ENCODE results near the gene PER1. TPM values are rescaled to one million over a fixed set of nuclear protein-coding genes. Genes with fewer than 3 reads are reported as not detected.

PER1 gene
- total RNA-seq, 4 donors from 2014 or later = 67.1 to 188 (median 136) TPM

DNA sequence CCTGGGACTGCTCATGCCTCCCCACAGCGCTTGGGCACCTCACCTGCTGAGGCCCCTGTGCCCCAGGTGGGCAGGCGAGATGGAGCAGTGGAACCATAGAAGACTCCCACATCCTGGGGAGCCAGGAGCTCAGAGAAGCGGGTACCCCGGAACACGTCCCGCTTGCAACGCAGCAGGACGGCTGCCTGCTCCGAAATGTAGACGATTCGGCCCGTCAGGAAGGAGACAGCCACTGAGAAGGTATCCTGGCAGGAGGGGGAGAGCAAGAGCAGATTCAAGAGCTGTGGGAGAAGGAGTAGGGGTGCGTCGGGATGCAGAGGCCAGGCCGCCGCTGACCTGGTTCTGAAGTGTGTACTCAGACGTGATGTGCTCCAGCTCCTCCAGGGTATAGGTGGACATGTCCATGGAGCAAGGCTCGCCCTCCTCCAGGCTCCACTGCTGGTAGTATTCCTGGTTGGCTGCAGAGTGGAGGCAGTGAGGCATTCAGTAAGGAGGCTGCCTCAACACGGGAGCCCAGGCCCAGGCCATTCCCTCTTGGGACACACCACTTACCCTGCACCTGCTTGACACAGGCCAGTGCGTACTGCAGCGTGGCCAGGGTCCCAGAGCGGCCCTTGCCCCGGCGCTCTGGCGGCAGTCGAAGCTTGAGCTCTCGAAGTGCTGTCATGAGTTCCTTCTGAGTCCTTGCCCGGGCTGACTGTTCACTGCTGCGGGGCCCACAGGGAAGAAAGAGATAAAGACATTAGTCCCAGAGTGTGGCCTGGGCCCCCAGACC is 2.6 kb downstream of the PER1 start:
- TF ChIP-seq POLR2A (IDR thresholded peaks at IDR 0.05) (peak in 1 of 2 donors; percentile 19), EP300 (IDR thresholded peaks at IDR 0.05) (no peak), POLR2AphosphoS5 (IDR thresholded peaks at IDR 0.05) (peak; percentile 24)
- TF ChIP-seq, protein P1, sequence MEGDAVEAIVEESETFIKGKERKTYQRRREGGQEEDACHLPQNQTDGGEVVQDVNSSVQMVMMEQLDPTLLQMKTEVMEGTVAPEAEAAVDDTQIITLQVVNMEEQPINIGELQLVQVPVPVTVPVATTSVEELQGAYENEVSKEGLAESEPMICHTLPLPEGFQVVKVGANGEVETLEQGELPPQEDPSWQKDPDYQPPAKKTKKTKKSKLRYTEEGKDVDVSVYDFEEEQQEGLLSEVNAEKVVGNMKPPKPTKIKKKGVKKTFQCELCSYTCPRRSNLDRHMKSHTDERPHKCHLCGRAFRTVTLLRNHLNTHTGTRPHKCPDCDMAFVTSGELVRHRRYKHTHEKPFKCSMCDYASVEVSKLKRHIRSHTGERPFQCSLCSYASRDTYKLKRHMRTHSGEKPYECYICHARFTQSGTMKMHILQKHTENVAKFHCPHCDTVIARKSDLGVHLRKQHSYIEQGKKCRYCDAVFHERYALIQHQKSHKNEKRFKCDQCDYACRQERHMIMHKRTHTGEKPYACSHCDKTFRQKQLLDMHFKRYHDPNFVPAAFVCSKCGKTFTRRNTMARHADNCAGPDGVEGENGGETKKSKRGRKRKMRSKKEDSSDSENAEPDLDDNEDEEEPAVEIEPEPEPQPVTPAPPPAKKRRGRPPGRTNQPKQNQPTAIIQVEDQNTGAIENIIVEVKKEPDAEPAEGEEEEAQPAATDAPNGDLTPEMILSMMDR (IDR thresholded peaks at IDR 0.05) = no peak
- H3K4me3 ChIP-seq = peak overlapping the region in 1 of 2 donors; percentile 79
- WGBS, 2 donors (ENCODE audit: low coverage in 1 of 2) = 73 to 100% methylated on average over 1 to 9 of the region's 29 CpGs
- no peak for ATAC-seq
- H3K36me3 ChIP-seq = peaks cover 12 to 71% of the 10 kb centered on the region in 2 donors
- no peaks in the 10 kb centered on the region for H3K27me3 ChIP-seq
- no peaks in the 10 kb centered on the region for H3K9me3 ChIP-seq
- peak overlapping the region in 3 of 4 donors; percentile 99 to 100 (median 99) for H3K27ac ChIP-seq
- H3K4me1 ChIP-seq = peaks cover 0 to 78% (median 29%) of the 10 kb centered on the region in 3 donors

DNA sequence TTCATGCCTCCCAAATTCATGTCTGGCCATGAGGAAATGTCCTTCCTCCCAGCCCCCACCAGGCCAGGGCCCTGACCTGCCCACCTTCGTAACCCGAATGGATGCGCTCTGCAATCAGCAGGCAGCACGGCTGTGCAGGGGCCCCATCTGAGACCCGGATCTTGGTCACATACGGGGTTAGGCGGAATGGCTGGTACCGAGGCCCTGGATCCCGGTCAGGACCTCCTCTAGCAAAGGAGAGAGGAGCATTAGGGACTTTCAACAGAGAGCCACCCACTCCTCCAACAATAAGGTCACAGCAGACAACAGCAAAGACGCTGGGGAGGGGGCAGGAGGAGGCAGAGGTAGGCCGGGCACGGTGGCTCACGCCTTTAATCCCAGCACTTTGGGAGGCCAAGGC is 3.6 kb downstream of the PER1 start:
- Histone ChIP-seq H3K4me1 (peaks cover 0 to 86% (median 29%) of the 10 kb centered on the region in 3 donors), H3K9me3 (no peaks in the 10 kb centered on the region), H3K27ac (peak overlapping the region in 3 of 4 donors; percentile 99 to 100 (median 99)), H3K27me3 (no peaks in the 10 kb centered on the region), H3K4me3 (no peak overlapping the region), H3K36me3 (peaks cover 12 to 81% of the 10 kb centered on the region in 2 donors)
- ATAC-seq = no peak
- 60% methylated on average over 1 of the region's 13 CpGs; no CpG with 5 or more reads in 1 of the 2 donors for WGBS, 2 donors (ENCODE audit: low coverage in 1 of 2)
- TF ChIP-seq, protein P1 (IDR thresholded peaks at IDR 0.05) = no peak
- TF ChIP-seq POLR2AphosphoS5 (IDR thresholded peaks at IDR 0.05) (no peak), EP300 (IDR thresholded peaks at IDR 0.05) (no peak), POLR2A (IDR thresholded peaks at IDR 0.05) (no peak)

DNA sequence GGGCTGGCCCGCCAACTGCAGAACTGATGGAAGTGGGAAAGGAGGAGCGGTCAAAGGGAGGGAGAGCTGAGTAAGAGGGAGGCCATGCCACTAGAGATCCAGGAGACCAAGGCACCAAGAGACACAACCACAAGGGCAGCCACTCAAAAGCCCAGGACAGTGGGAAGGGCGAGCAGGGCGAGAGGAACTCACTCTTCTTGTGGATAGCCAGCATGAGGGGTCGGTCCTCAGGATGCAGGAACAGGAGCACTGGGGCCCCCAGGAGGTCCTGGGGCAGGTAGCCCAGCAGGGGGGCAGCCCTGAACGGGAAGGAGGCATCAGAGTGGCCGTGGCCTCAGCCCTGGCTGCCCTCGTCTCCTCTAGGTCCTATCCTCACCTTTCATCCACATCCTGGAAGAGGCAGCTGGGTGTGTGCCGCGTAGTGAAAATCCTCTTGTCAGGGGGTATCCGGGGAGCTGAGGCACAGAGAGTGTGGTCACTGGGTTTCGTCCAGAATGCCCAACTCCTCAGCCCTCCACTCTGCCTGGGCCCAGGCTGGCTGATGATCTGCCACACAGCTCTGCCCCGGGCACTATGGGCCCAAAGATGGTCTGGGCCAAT is 4.3 kb downstream of the PER1 start:
- ATAC-seq = no peak
- peak overlapping the region; percentile 4 to 100 (median 99) for H3K27ac ChIP-seq
- no peak for TF ChIP-seq POLR2A (IDR thresholded peaks at IDR 0.05)
- TF ChIP-seq EP300 (IDR thresholded peaks at IDR 0.05) = no peak
- TF ChIP-seq, protein P1 (IDR thresholded peaks at IDR 0.05) = no peak
- no peak for TF ChIP-seq POLR2AphosphoS5 (IDR thresholded peaks at IDR 0.05)
- WGBS, 2 donors (ENCODE audit: low coverage in 1 of 2) = 90 to 93% methylated on average over 2 to 5 of the region's 13 CpGs
- H3K9me3 ChIP-seq = no peaks in the 10 kb centered on the region
- H3K27me3 ChIP-seq = no peaks in the 10 kb centered on the region
- H3K4me3 ChIP-seq = no peak overlapping the region
- H3K36me3 ChIP-seq = peaks cover 12 to 83% of the 10 kb centered on the region in 2 donors
- peaks cover 0 to 86% (median 24%) of the 10 kb centered on the region in 3 donors for H3K4me1 ChIP-seq

DNA sequence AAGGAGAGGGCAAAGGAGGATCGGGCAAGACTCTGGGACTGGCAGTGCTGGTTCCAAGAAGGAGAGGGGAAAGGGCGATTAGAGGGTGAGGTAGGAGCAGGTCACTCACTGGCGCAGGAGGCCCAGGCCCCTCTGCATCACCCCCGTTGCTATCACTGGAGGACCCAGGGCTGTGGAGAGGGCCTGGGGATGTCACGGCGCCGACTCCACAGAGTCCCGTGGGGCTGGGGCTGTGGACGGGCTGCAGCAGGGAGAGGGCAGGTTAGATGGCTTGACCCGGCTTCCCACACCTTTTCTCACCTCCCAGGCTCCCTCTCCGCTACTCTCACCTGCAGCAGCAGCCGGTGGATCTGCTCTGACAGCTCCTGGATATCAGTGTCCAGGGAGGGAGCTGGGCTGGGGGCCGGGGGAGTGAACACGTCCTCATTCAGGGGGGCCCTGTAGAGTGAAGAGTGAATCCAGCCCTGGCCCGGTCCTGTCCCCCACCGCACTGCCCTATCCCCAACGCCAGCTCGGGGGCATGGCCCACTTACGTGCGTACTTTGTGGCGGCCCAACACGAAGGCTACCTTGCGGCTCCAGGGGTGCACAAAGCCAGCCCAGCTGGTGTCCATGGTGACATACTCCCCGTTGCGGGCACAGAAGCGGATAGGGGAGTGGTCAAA is 4.9 kb downstream of the PER1 start:
- ATAC-seq = no peak
- 60 to 83% methylated on average over 1 to 7 of the region's 26 CpGs for WGBS, 2 donors (ENCODE audit: low coverage in 1 of 2)
- peak overlapping the region; percentile 4 to 100 (median 99) for H3K27ac ChIP-seq
- H3K4me1 ChIP-seq = peaks cover 0 to 87% (median 20%) of the 10 kb centered on the region in 3 donors
- no peaks in the 10 kb centered on the region for H3K27me3 ChIP-seq
- H3K9me3 ChIP-seq = no peaks in the 10 kb centered on the region
- no peak overlapping the region for H3K4me3 ChIP-seq
- TF ChIP-seq POLR2A (IDR thresholded peaks at IDR 0.05) (no peak), POLR2AphosphoS5 (IDR thresholded peaks at IDR 0.05) (no peak), EP300 (IDR thresholded peaks at IDR 0.05) (no peak)
- TF ChIP-seq, protein P1 (IDR thresholded peaks at IDR 0.05) = no peak
- peaks cover 15 to 86% of the 10 kb centered on the region in 2 donors for H3K36me3 ChIP-seq

Data from gastroesophageal sphincter (tissue), 4 donors.